CD4-positive, alpha-beta T cell treated with Interleukin-6 for 4 hours (primary cell): Measurements from ENCODE around the gene GCG.

Experiments
- DNase-seq: peaks from one replicate; pipeline ENCODE4 v3.0.0-alpha.2; 2020; ENCODE audit warnings: mixed read lengths

The GCG gene

DNA sequence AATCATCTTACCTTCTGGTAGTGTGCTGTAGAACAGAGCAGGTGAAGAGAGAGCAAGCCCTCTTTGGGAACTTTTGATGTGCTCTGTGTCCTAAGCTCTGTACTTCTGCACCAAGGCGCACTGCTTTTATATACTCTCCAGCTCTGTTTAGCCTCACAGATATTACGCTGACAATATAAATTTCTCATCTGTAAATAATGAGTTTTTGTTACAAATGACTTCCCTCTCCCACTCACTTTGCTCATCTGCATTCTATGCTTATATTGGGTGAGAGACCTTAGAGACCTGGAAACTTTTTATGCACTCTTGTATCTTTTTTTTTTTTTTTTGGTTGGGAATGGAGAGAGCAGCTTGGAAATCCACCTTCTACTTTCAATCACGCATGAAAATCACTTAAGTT is at the start of gene GCG:
TSS of gene GCG (minus strand) at position 101 of the 400 bp plus-strand sequence. CDS start 3,069 bp downstream, outside the sequence.
- DNase-seq = no peak

DNA sequence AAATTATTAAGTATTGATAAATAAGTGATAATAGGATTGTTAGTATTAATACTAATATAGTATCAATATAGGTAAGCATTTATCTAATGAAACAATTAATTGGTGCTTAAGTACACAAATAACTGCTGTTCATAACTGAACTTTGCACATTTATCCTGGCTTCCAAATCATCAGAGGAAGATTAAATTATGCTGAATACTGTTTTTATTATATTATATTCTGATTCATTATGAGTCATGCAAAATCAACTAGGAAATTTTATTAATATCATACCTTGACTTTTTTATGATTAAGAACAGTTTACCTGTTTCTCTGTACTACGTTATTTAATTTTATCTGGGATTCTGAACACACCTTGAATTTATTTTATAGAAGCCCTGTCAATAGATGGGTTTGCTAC is 48.6 kb upstream of the GCG start:
- DNase-seq = no peak

DNA sequence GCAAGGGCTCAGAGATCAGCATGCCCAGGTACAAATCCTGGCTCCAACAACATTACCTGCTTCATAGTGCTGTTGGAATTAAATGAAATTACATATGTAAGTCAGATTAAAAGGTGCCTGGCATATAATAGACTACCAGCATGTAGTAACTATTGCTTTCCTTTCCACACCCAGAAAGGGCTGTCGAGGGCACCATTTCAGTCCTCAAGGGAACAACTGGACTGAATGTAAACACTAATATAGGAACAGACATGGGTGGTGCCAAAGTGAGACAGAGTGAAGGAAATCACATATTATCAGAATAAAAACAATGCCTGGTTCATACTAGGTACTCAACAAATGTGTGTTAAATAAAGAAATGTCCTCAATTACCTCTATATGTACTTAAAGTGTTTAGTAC is 47.9 kb upstream of the GCG start:
- DNase-seq = no peak

DNA sequence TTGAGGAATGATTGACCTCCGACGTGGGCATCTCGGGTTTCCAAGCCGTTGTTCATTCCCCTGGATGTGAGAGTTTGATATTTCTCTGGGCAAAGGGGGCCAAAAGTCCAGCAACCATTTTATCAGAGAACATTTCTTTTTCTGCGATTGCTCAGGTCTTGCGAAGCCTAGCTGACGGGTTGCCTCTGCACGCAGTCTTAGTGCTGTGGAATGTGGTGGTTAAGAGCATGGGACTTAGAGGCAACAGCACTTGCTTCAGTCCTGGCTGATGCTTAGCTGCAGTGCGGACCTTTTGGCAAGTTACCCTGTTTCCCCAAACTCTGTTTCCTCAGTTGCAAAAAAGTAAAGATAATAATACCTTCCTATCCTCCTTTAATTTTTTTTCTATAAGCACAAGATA is 46.2 kb upstream of the GCG start:
- DNase-seq = no peak

DNA sequence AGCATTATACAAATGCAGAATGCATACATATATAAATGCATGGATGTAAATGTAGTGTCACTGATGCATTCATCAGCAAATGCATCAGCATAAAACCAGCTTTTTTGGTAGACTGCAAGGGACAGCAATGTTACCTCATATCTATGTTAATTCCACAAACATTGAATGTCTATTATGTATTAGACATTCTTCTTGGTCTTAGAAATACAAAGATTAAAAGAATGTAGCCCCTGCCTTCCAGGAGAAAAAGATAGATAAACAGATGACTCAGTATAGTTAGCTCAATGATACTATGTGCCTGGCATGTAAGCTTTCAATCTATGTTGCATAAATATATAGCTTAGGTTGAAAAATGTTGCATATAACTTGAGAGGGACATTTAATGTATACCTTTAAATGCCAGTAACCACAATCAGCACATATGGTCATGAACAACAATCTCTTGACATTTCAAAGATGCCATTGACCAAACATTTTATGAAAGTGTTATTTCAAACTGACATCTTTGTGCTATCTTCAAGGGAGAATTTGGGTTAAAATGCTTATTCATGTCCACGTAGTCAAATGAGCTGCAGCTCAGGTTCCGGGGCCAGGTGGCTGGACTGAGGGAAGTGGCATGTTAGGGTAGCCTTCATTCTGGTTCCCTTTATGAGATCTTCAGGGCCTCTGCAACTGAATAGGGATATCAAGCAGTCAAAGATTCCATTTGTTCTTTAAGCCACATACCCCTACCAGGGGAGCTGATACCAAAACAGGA is 45.2 kb upstream of the GCG start:
- no peak for DNase-seq

DNA sequence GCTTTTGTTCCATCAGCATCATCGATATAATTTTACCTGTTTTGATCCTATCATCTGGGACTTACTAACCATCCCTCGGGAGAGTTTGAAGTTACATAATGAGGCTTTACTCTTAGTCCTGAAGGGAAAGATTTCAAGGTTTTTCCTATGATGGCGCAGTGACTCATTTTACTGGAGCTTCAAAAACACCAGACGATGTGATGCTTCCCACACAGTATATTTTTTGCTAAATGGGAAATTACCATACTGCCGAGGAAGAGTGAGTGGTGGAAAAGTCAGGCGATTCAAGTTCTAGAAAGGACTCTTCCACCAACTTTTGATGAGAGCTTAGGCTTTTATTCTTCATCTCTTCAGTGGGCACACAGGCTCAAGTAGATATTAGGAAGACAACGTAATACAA is 44.6 kb upstream of the GCG start:
- no peak for DNase-seq

DNA sequence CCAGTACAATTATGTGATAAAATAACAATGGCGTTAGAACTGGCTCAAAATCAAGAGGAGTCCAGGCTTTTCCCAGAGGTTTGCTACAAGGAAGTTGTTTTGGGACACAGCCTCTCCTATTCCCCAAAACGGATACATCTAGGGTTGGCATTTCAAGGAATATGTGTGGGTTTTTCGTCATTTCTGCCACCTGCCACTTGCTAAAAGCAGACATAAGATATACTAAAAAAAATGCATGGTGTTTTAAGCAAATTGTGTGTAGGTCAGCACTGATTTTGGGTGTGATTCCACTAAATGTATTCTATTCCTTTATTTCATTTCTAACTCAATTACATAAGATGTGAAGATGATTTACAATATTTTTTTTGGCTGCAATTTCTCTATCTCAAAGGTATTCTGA is 36.4 kb upstream of the GCG start:
- DNase-seq = no peak

DNA sequence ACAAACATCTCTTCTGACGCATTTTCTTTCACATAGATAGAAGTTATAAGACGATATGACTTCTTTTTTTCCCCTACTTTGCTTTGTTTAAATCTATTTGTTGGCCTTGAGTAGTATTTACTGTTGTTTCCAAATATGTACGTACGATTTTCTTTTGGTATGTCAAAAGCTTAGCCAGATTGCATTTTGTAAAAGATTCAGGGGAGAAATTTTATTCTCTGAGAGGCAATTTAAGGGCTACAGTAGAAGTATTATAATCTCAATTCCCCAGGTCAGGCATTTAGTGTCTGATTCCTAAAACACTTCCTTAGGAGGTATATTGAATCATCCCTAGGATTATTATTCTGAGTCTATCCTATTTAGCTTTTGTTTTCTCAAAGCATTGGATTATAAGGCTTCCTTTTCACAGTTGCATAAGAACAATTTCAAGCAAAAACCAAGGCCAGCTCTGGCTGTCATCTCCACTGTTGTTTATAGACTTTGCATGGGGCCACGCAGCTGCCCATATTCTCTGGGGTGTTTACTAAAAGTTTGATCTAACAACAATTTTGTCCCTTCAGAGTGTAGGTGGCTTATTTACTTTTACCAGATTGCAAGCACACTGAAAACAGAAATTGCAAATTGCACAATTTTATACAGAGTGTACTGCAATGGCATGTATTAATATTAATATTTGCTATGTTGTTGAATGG is 33.6 kb upstream of the GCG start:
- DNase-seq = no peak

DNA sequence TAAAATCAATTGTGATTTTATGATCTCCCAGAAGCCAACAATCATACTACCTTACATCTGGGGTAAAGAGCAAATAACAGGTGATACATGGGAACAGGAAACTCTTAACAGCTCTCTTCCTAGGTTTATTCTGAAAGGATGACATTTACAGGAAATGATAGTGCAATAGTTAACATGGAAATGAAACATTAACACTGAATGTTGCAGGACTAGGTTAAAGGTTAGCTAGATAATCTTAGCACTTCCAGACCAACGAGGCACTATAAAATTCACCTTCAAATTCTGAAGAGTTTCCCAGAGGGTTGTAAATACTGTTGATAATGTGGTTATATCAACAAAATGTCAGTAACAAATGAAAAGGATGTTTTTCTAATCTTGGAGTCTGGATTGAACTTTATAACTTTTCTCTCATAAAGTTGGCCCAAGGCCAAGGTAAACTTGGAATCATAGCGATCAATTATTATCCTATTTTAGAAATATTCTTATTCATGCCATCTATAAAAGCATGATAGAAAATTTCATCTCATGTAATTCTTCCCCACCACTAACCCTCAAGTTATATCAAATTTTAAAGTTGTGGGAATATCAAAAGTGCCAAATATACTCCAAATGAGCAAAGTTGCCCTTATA is 32.9 kb upstream of the GCG start:
- no peak for DNase-seq

DNA sequence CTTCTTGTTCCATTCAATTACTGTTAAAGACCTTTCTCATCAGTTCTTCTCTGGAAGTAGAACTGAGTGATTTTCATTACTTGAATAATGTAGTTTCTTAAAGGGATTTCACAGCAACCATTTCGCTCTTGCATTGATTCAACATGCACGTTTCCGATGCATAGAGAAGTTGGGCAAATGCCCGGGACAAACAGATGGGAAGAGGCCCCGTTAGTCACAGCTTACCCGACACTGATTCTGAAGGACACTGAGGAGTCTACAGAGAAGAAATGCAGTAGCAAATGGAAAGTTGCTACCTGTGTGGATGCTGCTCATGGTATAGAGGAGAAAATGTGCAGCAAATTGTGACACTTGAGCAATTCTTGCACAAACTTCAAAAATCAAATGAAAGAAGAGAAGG is 32.3 kb upstream of the GCG start:
- DNase-seq = no peak

DNA sequence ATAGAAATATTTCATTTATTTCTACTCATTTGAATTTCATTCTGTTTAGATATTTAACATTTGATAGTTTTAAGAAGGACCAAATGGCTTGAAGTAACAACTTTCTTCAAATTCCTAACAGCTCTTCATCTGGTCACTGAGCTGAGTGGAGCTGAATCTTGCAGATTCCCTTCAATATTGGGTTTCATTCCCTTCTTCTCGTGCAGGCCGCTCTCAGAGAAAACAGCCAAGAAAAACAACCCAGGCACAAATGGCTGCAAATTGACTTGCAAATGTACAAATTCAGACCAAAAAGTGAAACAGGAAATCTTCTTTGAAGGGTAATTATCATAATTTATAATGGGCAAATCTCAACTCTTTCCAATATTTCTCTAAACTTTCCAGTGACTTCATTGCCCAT is 30.3 kb upstream of the GCG start:
- DNase-seq = no peak

DNA sequence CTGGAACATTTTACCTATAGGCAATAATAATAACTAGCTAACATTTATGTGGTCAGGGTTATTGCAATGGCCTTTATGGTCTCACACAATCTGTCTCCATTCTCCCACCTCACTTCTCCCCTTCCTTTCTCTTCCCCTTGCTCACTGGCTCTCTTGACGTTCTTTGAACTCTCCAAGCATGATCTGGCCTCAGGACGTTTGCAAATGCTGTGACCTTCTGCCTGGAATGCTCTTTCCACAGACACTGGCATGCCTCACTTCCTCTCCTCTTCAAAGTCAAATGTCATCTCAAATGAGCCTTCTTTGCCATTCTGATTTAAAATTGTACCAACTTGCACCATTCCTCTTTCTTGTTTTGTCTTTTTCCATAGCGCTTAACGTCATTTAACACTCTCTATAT is 25.3 kb upstream of the GCG start:
- DNase-seq = no peak

DNA sequence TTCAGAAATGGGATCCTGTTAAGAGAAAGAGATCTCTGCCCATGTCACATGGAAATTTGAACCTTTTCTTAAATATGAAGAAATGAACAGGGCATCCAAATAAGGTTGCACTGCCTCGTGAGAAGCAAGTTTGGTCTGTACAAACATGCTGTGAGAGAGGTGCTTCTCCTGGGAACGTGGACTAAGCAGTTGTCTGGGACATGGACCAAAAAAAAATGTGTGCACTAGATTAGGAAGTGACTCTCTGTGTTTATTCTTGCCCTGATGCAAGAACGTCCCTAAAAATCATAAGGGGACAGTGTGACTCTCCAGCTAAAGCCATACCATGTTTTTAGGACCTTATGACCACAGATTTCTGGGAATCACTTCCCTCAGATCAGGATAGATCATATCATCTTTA is 23.7 kb upstream of the GCG start:
- DNase-seq = no peak

DNA sequence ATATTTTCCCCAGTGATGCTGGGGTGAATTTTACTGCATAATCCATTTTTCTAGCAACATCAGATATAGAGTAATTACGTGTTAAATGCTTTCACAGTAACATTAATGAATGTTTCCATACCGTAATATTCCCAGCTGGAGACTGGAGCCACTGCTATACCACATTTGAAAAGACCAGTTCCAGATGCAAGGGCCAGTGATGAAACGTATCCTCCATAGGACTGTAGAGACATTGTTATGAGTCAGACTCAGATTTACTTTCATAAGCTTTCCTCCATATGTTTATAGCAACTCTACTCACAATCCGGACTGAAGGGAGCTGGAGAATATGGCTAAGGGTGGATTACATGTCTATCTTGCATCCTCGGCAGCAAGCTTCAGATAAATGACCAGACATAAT is 22.7 kb upstream of the GCG start:
- no peak for DNase-seq

DNA sequence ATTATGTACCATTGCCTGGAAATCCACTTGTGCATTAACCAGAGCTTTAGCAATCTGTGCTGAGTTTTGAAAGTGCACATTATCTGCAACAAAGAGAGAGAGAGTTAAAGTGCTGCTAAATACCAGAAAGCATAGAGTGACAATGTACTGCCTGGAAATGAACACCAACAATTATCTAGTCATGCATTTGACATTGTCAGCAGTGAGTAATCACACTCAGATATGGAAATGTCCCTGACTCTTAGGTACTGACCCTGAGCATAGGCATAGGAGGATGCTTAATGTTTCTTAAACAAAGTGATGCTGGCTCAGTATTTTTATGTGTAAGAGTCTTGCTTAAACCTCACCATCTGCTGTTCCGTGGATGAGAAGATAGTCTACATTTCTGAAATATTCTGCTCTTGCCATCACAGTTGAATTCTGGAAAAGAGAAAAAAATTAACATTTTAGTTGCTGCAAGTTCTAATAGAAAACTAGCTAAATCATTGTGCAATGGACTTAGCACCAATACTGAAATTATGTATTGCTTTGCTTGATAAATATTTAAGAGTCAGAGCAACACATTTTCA is 20.8 kb upstream of the GCG start:
- DNase-seq = no peak

DNA sequence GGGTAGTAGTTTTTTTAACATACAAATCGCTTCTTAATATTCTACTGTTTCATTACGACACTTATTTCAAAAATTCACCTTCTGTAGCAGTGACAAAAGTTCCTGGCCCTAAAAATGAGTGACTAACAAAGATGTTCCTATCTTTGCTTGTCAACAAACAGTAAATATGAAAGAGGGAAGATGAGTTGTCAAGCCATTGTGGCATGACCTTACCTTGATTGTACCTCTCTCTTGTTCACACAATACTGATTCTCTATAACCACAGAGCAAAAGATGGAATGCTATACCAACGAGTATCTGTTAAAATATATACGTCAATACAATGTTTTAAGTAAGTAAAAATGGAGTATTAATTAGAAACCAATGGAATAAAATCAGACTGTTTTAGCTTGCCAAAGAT is 14.7 kb upstream of the GCG start:
- no peak for DNase-seq

DNA sequence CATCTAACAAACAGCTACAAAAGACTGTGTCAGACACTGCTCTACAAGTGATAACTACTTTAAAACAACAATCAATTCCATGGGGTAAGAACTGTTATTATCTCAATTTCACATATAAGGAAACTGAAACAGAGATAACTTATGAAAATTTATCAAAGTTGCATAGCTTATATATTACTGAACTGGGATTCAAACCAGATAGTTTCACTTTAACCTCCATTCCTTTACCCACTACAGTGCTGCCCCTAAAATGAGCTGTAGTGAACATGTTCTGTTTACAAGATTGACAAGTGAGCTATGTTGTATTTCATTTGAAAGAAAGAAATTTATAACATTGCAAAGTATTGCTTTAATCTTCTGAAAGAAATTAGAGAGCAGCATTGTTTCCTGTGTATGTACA is 14.1 kb upstream of the GCG start:
- DNase-seq = no peak

DNA sequence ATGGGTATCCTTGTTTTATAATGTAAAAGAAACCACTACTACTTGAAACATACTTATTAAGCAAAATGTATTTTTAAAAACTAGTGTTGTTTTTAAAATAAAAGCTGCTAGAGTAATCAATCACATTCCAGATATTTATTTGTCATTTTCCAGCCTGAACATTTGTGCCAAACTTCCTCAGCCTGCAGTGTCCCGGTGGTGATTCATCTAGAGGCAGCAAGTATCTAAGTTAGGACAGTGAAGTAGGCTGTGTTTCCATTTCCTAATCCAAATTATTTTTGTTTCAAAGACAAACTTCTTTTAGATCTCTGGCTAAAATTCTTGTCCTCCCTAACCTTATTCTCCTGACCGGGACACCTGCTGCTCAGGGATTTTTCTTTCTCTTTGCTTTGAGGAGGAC is 12.8 kb upstream of the GCG start:
- no peak for DNase-seq

DNA sequence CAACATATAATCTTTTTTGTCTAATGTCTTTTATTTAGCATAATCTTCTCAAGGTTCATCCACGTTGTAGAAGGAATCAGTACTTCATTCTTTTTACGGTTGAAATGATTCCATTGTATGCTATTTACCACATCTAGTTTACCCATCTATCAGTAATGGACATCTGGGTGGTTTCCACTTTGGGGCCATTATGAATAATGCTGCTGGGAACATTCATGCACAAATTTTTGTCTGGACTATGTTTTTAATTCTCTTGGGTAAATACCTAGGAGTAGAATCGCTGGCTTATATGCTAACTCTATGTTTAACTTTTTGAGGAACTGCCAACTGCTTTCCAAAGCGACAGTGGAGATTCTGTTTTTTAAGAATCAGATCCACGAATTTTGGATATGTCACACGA is 7.4 kb upstream of the GCG start:
- DNase-seq = no peak

DNA sequence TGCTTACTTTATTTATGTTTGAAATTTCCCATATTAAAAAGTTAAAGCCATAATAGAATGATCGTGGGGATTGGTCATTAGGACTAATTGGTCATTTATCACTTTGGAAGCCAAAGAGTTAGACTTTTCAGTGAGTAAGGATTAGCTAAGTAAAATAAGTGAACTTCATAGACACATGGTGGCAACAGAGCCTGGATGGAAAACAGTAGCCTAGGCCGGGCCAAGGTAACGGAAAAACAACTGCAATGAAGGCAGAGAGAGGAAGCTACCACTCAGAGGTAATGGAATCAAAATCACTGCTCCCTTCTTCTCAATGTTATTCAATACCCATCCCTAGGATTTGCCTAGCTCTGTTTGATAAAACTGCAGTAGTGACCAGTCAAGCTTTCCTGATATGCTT is 4.1 kb upstream of the GCG start:
- no peak for DNase-seq

DNA sequence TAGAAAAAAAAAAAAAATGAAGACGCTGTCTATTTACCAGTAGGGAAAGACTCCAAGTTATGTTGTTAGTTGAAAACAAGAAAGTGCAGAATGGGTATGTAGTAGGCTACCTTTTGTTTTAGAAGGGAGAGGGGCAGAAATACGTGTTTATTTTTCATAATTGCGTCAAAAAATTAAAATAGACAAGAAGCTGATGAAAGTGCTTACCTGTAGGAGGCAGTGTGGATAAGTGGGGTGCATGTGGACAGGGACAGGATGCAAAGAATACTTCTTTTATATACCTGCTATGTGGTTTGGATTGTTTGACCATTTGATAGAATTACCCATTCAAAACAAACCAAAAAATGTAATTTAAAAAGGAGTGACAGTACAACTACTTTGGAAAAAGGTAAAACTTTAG is 3.0 kb upstream of the GCG start:
- DNase-seq = no peak

DNA sequence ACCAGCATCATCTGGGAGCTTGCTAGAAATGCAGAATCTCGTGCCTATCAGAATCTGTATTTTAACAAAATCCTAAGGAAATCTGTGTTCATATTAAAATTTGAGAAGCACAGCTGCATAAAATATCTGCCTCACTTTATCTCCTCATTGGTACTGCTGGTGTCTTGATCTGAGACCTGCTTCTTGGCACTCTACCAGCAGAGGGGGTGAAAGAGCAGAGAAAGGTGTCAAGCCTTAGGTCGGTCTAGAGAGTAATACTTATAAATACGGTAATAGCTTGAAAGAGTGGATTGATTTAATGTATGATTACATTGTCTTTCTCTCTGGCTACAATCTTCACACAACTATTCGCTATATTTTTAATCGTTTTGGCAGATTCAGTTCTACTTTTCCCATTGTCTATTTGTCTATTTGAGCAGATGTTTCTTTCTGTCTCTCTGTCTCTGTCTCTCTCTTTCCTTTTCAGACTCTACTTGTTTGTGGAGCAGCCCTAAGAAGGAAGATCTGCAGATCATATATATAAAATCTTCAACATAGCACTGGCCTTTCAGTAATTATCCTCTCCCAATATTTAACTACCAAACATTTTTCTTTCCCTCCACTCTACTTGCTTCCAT is 1.7 kb upstream of the GCG start:
- DNase-seq = peak; percentile 60

DNA sequence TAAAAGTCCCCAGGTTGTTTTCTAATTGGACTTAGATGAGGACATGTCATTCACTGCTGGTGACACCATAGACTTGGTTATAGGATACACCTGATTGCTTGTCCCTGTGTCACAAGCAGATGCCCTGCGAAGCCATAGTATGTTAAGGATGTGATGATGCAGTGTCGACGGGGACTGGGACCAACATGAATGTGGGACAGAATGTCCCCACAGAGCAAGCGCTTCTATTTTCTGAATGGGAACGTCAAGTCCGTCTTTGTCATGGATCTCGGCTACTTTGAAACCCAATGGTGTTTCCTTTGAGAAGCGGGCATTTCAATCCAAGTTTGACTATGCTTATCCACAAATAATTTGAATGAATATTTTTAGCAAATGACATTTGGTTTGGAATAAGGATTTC is 2.1 kb downstream of the GCG start:
- DNase-seq = no peak

DNA sequence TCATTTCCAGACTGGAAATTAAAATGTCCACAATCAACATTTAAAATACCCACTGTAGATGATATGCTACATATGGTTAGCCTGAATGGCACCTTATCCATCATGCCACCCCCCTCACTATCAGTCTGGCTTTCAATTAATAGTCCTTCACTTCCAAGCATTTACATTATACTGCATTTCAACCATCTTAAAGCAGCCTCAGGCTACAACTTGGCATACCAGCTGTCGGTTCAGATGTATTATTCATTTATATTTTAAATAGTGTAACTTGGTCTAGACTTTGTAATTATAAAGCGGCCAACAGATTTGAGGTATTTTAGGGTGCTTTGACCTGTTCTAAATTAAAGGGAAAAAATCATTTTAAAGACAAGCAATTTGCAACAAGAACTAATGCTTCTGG is 2.6 kb downstream of the GCG start:
- DNase-seq = no peak
